SIG-M5 (cell line): ENCODE data around the gene CLN5.

Experiments
- DNase-seq: peaks from one replicate; lab custom pipeline; 2025; lab: John Stamatoyannopoulos, UW

Gene CLN5

GRCh38 chr13:77016888-77017623 lies 25.2 kb downstream of the CLN5 start:
- DNase-seq = no peak

GRCh38 chr13:77019756-77020155 lies 27.9 kb downstream of the CLN5 start:
- DNase-seq = no peak

- no peak for DNase-seq
Measured at GRCh38 chr13:77022341-77022740, 30.5 kb downstream of the CLN5 start.

- peak; percentile 50 for DNase-seq
Measured at GRCh38 chr13:77026255-77026860, 34.5 kb downstream of the CLN5 start.

GRCh38 chr13:77026861-77027621 lies 35.2 kb downstream of the CLN5 start, which contains the start of gene FBXL3:
Gene FBXL3, minus strand, starts transcription at chr13:77027159. Its CDS starts 5,299 bp downstream, at chr13:77021860.
- peak; percentile 66 for DNase-seq

- DNase-seq = no peak
Measured at GRCh38 chr13:77028202-77028601, 36.3 kb downstream of the CLN5 start.

- DNase-seq = no peak
Measured at GRCh38 chr13:77029436-77029835, 37.6 kb downstream of the CLN5 start.

GRCh38 chr13:77031656-77032243 lies 39.9 kb downstream of the CLN5 start:
- no peak for DNase-seq

GRCh38 chr13:77033717-77034302 lies 41.9 kb downstream of the CLN5 start:
- DNase-seq = no peak

- no peak for DNase-seq
Measured at GRCh38 chr13:77034881-77035280, 43.0 kb downstream of the CLN5 start.

GRCh38 chr13:77036279-77036678 lies 44.4 kb downstream of the CLN5 start:
- DNase-seq = no peak

GRCh38 chr13:77038907-77039480 lies 47.1 kb downstream of the CLN5 start:
- no peak for DNase-seq

- no peak for DNase-seq
Measured at GRCh38 chr13:77040076-77040475, 48.2 kb downstream of the CLN5 start.

GRCh38 chr13:77040835-77041234 lies 49.0 kb downstream of the CLN5 start:
- no peak for DNase-seq

- no peak for DNase-seq
Measured at GRCh38 chr13:77042566-77043177, 50.8 kb downstream of the CLN5 start.

GRCh38 chr13:77047649-77048343 lies 55.9 kb downstream of the CLN5 start:
- DNase-seq = no peak

GRCh38 chr13:77048681-77049080 lies 56.8 kb downstream of the CLN5 start:
- DNase-seq = no peak

GRCh38 chr13:77053192-77053591 lies 61.3 kb downstream of the CLN5 start:
- no peak for DNase-seq
